Natural killer cell (primary cell): Measurements from ENCODE around the gene MTERF1. TPM values are rescaled to one million over a fixed set of nuclear protein-coding genes. Genes with fewer than 3 reads are reported as not detected.

Experiments
- ATAC-seq, 3 donors: fragments of 150-1000 bp in 2 of 3; fragments of 200-7000 bp in 1 of 3; cut with Tn5 transposase; 1 replicate in 1 of 3; 2 replicates in 2 of 3; pipeline ENCODE4 v1.10.0; 2021; ENCODE audit warnings: mild to moderate bottlenecking in 2 of 3, moderate library complexity in 2 of 3
- DNase-seq, 2 donors: peaks; one replicate each; pipeline versions ENCODE4 v3.0.0 to v3.0.0-alpha.2; 2013 to 2021; ENCODE audit warnings: mixed read lengths in 1 of 2
- H3K27ac ChIP-seq: one replicate; pipeline ENCODE4 v1.5.1; 2013; ENCODE audit warnings: mild to moderate bottlenecking, low read length
- H3K27me3 ChIP-seq: one replicate; pipeline ENCODE4 v1.6.1; 2013; ENCODE audit warnings: low read length; ENCODE audit not compliant: control insufficient read depth, insufficient read depth
- H3K36me3 ChIP-seq: one replicate; pipeline ENCODE4 v1.6.1; 2013; ENCODE audit warnings: low read length; ENCODE audit not compliant: control insufficient read depth, insufficient read depth
- H3K4me1 ChIP-seq: one replicate; pipeline ENCODE4 v1.6.1; 2013; ENCODE audit warnings: low read length; ENCODE audit not compliant: control insufficient read depth, insufficient read depth
- H3K4me3 ChIP-seq: one replicate; pipeline ENCODE4 v1.5.1; 2013; ENCODE audit warnings: low read length
- H3K9me3 ChIP-seq: one replicate; pipeline ENCODE4 v1.6.1; 2013; ENCODE audit warnings: low read length; ENCODE audit not compliant: control insufficient read depth, insufficient read depth
- H3K27ac Mint-ChIP-seq, 2 donors: one replicate each; pipeline ENCODE4 v1.8.0; 2022; ENCODE audit warnings: mild to moderate bottlenecking in 2 of 2, mixed read lengths in 2 of 2, moderate library complexity in 1 of 2
- H3K27me3 Mint-ChIP-seq, 2 donors: one replicate each; pipeline ENCODE4 v1.8.0; 2022; ENCODE audit warnings: low read depth in 2 of 2, mixed read lengths in 2 of 2
- H3K36me3 Mint-ChIP-seq: one replicate; pipeline ENCODE4 v1.8.0; 2022; ENCODE audit warnings: mixed read lengths
- H3K4me1 Mint-ChIP-seq, 2 donors: one replicate each; pipeline ENCODE4 v1.8.0; 2022; ENCODE audit warnings: mixed read lengths in 2 of 2
- H3K4me3 Mint-ChIP-seq: one replicate; pipeline ENCODE4 v1.8.0; 2022; ENCODE audit warnings: mild to moderate bottlenecking, moderate library complexity, mixed read lengths
- H3K9me3 Mint-ChIP-seq, 2 donors: one replicate each; pipeline ENCODE4 v1.8.0; 2022; ENCODE audit warnings: mixed read lengths in 2 of 2
- CTCF ChIP-seq: fragments of 200-600 bp; IDR thresholded peaks from one replicate; pipeline ENCODE4 v1.8.0; 2022; ENCODE audit warnings: antibody characterized with exemption
- WGBS: methylation state at CpG from one replicate; pipeline ENCODE4 v1.1.7; 2013; ENCODE audit warnings: missing lambda C conversion rate; ENCODE audit not compliant: insufficient coverage; 5-methylcytosine and 5-hydroxymethylcytosine counted together
- intact Hi-C: fragments of 100-400 bp; cut with micrococcal nuclease; formaldehyde crosslinking; loops from one replicate; pipeline ENCODE4 v1.14.2; 2022
- total RNA-seq, 4 donors: library from RNA; stranded (reverse); fragments of 120-200 nt in 1 of 4; gene quantifications; one replicate each; pipeline versions ENCODE4 v1.2.3 to v1.2.4, GENCODE V29; 2013 to 2022

Gene MTERF1
- total RNA-seq, 3 donors from 2014 or later (not counting 1 experiment from before 2014, with no cell fraction given): 15.7 to 20.0 (median 19.0) TPM

DNA sequence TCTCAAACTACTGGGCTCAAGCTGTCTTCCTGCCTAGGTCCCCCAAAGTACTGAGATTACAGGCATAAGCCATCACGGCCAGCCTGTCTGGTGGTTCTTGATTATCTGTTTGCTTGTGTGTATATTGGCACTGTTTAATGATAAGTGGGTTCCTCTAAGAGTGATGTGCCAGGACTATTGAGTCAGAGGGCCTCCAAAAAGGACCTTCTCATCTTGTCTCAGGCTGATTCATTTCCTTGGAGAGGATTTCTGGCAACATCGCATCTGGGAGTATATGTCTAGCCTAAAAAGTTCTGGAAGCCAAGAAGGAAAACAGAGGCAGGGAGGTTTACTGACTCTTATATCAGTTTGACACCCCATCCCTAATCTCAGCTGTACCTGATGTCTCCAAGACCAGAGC, 33.1 kb upstream of the MTERF1 start:
- H3K27ac ChIP-seq: no peak overlapping the region

DNA sequence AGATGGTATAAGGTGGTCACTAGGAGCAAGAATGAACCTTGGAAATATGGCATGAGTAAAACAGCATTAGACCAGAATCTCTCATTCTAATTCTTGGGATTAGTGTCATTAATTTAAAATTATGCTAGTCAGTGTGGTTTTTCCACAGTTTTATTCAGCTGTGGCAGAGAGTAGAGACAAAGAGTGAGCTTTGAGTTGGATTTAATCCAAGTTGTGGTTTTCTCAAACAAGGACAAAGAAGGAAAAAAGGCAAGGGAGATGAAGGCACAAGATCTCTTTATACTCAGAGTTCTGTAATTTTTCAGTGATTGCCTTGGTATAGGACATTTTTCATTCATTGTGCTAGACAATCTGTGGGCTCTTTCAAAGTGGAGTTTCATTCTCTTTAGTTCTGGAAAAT, 32.0 kb upstream of the MTERF1 start:
- DNase-seq: no peak
- no peaks in the 10 kb centered on the region for H3K4me1 ChIP-seq
- H3K4me3 Mint-ChIP-seq: no peak overlapping the region
- intact Hi-C loops: no loop called here
- H3K9me3 Mint-ChIP-seq: no peaks in the 10 kb centered on the region
- H3K27me3 Mint-ChIP-seq: peaks cover 7% of the 10 kb centered on the region in 2 donors
- no peak overlapping the region for H3K27ac Mint-ChIP-seq
- H3K4me1 Mint-ChIP-seq: no peaks in the 10 kb centered on the region
- no peaks in the 10 kb centered on the region for H3K36me3 Mint-ChIP-seq
- no peaks in the 10 kb centered on the region for H3K9me3 ChIP-seq
- H3K27ac ChIP-seq: no peak overlapping the region
- H3K4me3 ChIP-seq: no peak overlapping the region
- no peaks in the 10 kb centered on the region for H3K36me3 ChIP-seq
- no peak for ATAC-seq
- no peak for TF ChIP-seq CTCF
- peaks cover 2% of the 10 kb centered on the region for H3K27me3 ChIP-seq

More for the DNA sequence above, 33.1 kb upstream of the MTERF1 start:
- ATAC-seq (no peak), DNase-seq (no peak)
- H3K4me3 Mint-ChIP-seq: no peak overlapping the region
- no peak for TF ChIP-seq CTCF
- intact Hi-C loops: no loop called here
- Histone ChIP-seq H3K9me3 (no peaks in the 10 kb centered on the region), H3K4me1 (no peaks in the 10 kb centered on the region), H3K36me3 (no peaks in the 10 kb centered on the region), H3K4me3 (no peak overlapping the region), H3K27me3 (peaks cover 2% of the 10 kb centered on the region)
- H3K9me3 Mint-ChIP-seq: no peaks in the 10 kb centered on the region
- H3K4me1 Mint-ChIP-seq: no peaks in the 10 kb centered on the region
- no peak overlapping the region for H3K27ac Mint-ChIP-seq
- H3K27me3 Mint-ChIP-seq: peaks cover 7% of the 10 kb centered on the region in 2 donors
- no peaks in the 10 kb centered on the region for H3K36me3 Mint-ChIP-seq
- WGBS: 97% methylated on average over 2 of the region's 2 CpGs

- no peak for DNase-seq
- Mint-ChIP-seq H3K4me1 (no peaks in the 10 kb centered on the region), H3K36me3 (no peaks in the 10 kb centered on the region), H3K4me3 (no peak overlapping the region), H3K27ac (no peak overlapping the region), H3K9me3 (peaks cover 0 to 2% of the 10 kb centered on the region in 2 donors), H3K27me3 (peaks cover 0 to 7% of the 10 kb centered on the region in 2 donors)
- Histone ChIP-seq H3K27me3 (no peaks in the 10 kb centered on the region), H3K9me3 (no peaks in the 10 kb centered on the region), H3K36me3 (no peaks in the 10 kb centered on the region), H3K4me3 (no peak overlapping the region), H3K27ac (no peak overlapping the region), H3K4me1 (no peaks in the 10 kb centered on the region)
- no peak for ATAC-seq
- TF ChIP-seq CTCF: no peak
- 94% methylated on average over 4 of the region's 4 CpGs for WGBS
- intact Hi-C loops: no loop called here
These were observed 30.6 kb upstream of the MTERF1 start for GRCh38 chr7:91911121-91911520.

DNA sequence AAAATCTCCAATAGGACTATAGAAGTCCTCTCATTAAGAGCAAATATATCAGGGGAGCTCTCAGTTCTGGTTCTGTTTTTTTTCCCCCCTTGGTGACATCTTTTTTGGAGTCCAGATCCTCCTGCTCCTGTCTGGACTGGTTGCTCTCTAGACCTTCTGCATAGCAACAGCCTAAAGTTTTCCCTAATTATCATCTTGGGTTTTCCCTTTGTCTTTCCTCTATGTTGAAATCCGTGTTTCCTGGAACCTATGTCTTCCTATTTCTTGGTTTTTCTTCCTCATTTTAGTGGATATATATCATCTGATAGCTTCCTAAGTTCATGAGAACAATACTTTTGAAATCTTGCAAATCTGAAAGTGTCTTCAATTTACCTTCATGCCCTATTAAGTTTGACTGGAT, 29.7 kb upstream of the MTERF1 start:
- Mint-ChIP-seq H3K9me3 (peaks cover 0 to 2% of the 10 kb centered on the region in 2 donors), H3K27me3 (peaks cover 0 to 5% of the 10 kb centered on the region in 2 donors), H3K4me1 (no peaks in the 10 kb centered on the region), H3K4me3 (no peak overlapping the region), H3K27ac (no peak overlapping the region), H3K36me3 (no peaks in the 10 kb centered on the region)
- Histone ChIP-seq H3K9me3 (no peaks in the 10 kb centered on the region), H3K4me1 (no peaks in the 10 kb centered on the region), H3K36me3 (no peaks in the 10 kb centered on the region), H3K4me3 (no peak overlapping the region), H3K27ac (no peak overlapping the region), H3K27me3 (no peaks in the 10 kb centered on the region)
- DNase-seq (no peak), ATAC-seq (no peak)
- intact Hi-C loops: no loop called here
- WGBS: 100% methylated on average over 1 of the region's 1 CpG
- TF ChIP-seq CTCF: no peak
